Measurements from ENCODE around the gene MRPS35. TPM values are rescaled to one million over a fixed set of nuclear protein-coding genes. Genes with fewer than 3 reads are reported as not detected.

Gene MRPS35
- total RNA-seq, 1 donor from 2014 or later, result 39.2 TPM

- Mint-ChIP-seq H3K4me3 (no peak overlapping the region), H3K27me3 (ENCODE audit: insufficient read depth, low read depth) (no peaks in the 10 kb centered on the region), H3K27ac (no peak overlapping the region), H3K36me3 (peaks cover 17% of the 10 kb centered on the region), H3K9me3 (no peaks in the 10 kb centered on the region), H3K4me1 (no peaks in the 10 kb centered on the region)
- Histone ChIP-seq H3K27me3 (no peaks in the 10 kb centered on the region), H3K27ac (no peak overlapping the region), H3K9ac (no peak overlapping the region), H2AFZ (replicated peaks) (no peak overlapping the region), H3K4me1 (no peaks in the 10 kb centered on the region), H4K20me1 (ENCODE audit: low read depth) (no peaks in the 10 kb centered on the region), H3K4me2 (no peak overlapping the region), H3K79me2 (ENCODE audit: low read depth) (no peaks in the 10 kb centered on the region), H3K36me3 (no peaks in the 10 kb centered on the region), H3K4me3 (no peak overlapping the region), H3F3A (ENCODE audit: low read depth) (no peaks in the 10 kb centered on the region), H3K9me3 (ENCODE audit: low read depth) (no peaks in the 10 kb centered on the region)
- no peak for DNase-seq (ENCODE audit: low spot score)
- TF ChIP-seq EZH2phosphoT487 (IDR thresholded peaks at IDR 0.05), result no peak
- TF ChIP-seq CTCF (IDR thresholded peaks at IDR 0.05), result no peak
These were observed 90.2 kb downstream of the MRPS35 start for GRCh38 chr12:27800819-27801218.

GRCh38 chr12:27801630-27802029 is 91.0 kb downstream of the MRPS35 start:
- Mint-ChIP-seq H3K27me3 (ENCODE audit: insufficient read depth, low read depth) (no peaks in the 10 kb centered on the region), H3K4me3 (no peak overlapping the region), H3K27ac (no peak overlapping the region), H3K9me3 (no peaks in the 10 kb centered on the region), H3K4me1 (no peaks in the 10 kb centered on the region), H3K36me3 (peaks cover 17% of the 10 kb centered on the region)
- H3K79me2 ChIP-seq (ENCODE audit: low read depth), result no peaks in the 10 kb centered on the region
- no peaks in the 10 kb centered on the region for H3F3A ChIP-seq (ENCODE audit: low read depth)
- H3K27ac ChIP-seq, result no peak overlapping the region
- H4K20me1 ChIP-seq (ENCODE audit: low read depth), result no peaks in the 10 kb centered on the region
- H3K9ac ChIP-seq, result no peak overlapping the region
- no peaks in the 10 kb centered on the region for H3K4me1 ChIP-seq
- no peak for TF ChIP-seq EZH2phosphoT487 (IDR thresholded peaks at IDR 0.05)
- TF ChIP-seq EZH2 (IDR thresholded peaks at IDR 0.05), result no peak
- no peak for TF ChIP-seq CTCF (IDR thresholded peaks at IDR 0.05)
- H3K27me3 ChIP-seq, result no peaks in the 10 kb centered on the region
- no peak overlapping the region for H3K4me2 ChIP-seq
- H3K9me3 ChIP-seq (ENCODE audit: low read depth), result no peaks in the 10 kb centered on the region
- DNase-seq (ENCODE audit: low spot score), result no peak
- H3K4me3 ChIP-seq, result no peak overlapping the region
- no peaks in the 10 kb centered on the region for H3K36me3 ChIP-seq
- H2AFZ ChIP-seq (replicated peaks), result no peak overlapping the region

GRCh38 chr12:27802511-27802910 is 91.9 kb downstream of the MRPS35 start:
- no peak for TF ChIP-seq CTCF (IDR thresholded peaks at IDR 0.05)
- TF ChIP-seq EZH2phosphoT487 (IDR thresholded peaks at IDR 0.05), result no peak
- no peak for TF ChIP-seq EZH2 (IDR thresholded peaks at IDR 0.05)
- H3K9me3 Mint-ChIP-seq, result no peaks in the 10 kb centered on the region
- no peak overlapping the region for H3K27ac Mint-ChIP-seq
- Histone ChIP-seq H3F3A (ENCODE audit: low read depth) (no peaks in the 10 kb centered on the region), H3K4me2 (no peak overlapping the region), H3K9ac (no peak overlapping the region), H3K9me3 (ENCODE audit: low read depth) (no peaks in the 10 kb centered on the region), H4K20me1 (ENCODE audit: low read depth) (no peaks in the 10 kb centered on the region), H3K27ac (no peak overlapping the region), H3K27me3 (no peaks in the 10 kb centered on the region), H3K79me2 (ENCODE audit: low read depth) (no peaks in the 10 kb centered on the region), H3K4me3 (no peak overlapping the region), H3K4me1 (no peaks in the 10 kb centered on the region), H2AFZ (replicated peaks) (no peak overlapping the region), H3K36me3 (no peaks in the 10 kb centered on the region)
- peaks cover 9% of the 10 kb centered on the region for H3K36me3 Mint-ChIP-seq
- H3K4me1 Mint-ChIP-seq, result no peaks in the 10 kb centered on the region
- no peak overlapping the region for H3K4me3 Mint-ChIP-seq
- DNase-seq (ENCODE audit: low spot score), result no peak
- no peaks in the 10 kb centered on the region for H3K27me3 Mint-ChIP-seq (ENCODE audit: insufficient read depth, low read depth)

GRCh38 chr12:27802936-27803335 is 92.3 kb downstream of the MRPS35 start:
- H3K36me3 ChIP-seq, result no peaks in the 10 kb centered on the region
- TF ChIP-seq EZH2phosphoT487 (IDR thresholded peaks at IDR 0.05) (no peak), EZH2 (IDR thresholded peaks at IDR 0.05) (no peak), CTCF (IDR thresholded peaks at IDR 0.05) (no peak)
- no peaks in the 10 kb centered on the region for H3K4me1 ChIP-seq
- no peaks in the 10 kb centered on the region for H3K9me3 ChIP-seq (ENCODE audit: low read depth)
- no peaks in the 10 kb centered on the region for H3K27me3 Mint-ChIP-seq (ENCODE audit: insufficient read depth, low read depth)
- no peak overlapping the region for H3K4me3 ChIP-seq
- H3K4me1 Mint-ChIP-seq, result no peaks in the 10 kb centered on the region
- H3K27ac ChIP-seq, result no peak overlapping the region
- no peak overlapping the region for H3K4me2 ChIP-seq
- H3K4me3 Mint-ChIP-seq, result no peak overlapping the region
- no peaks in the 10 kb centered on the region for H3K27me3 ChIP-seq
- H2AFZ ChIP-seq (replicated peaks), result no peak overlapping the region
- no peak overlapping the region for H3K9ac ChIP-seq
- H3F3A ChIP-seq (ENCODE audit: low read depth), result no peaks in the 10 kb centered on the region
- no peak for DNase-seq (ENCODE audit: low spot score)
- peaks cover 6% of the 10 kb centered on the region for H3K36me3 Mint-ChIP-seq
- H3K9me3 Mint-ChIP-seq, result no peaks in the 10 kb centered on the region
- no peak overlapping the region for H3K27ac Mint-ChIP-seq
- no peaks in the 10 kb centered on the region for H4K20me1 ChIP-seq (ENCODE audit: low read depth)
- H3K79me2 ChIP-seq (ENCODE audit: low read depth), result no peaks in the 10 kb centered on the region

Data from neural progenitor cell (in vitro differentiated cells).